H9 (cell line): ENCODE data around the gene FGF10. TPM values are rescaled to one million over a fixed set of nuclear protein-coding genes. Genes with fewer than 3 reads are reported as not detected.

Experiments used
- DNase-seq: peaks from one replicate; pipeline ENCODE4 v3.0.0-alpha.2; 2017
- H2AFZ ChIP-seq: one replicate; pipeline ENCODE4 v1.6.1; 2013; ENCODE audit warnings: mild to moderate bottlenecking, low read length, control low read depth, moderate library complexity
- H2AK5ac ChIP-seq: 2 replicates; pipeline ENCODE4 v1.6.1; 2013; ENCODE audit warnings: low read length, control low read depth, mixed read lengths; ENCODE audit not compliant: insufficient read length
- H2BK120ac ChIP-seq: one replicate; pipeline ENCODE4 v1.6.1; 2013; ENCODE audit warnings: low read depth, mild to moderate bottlenecking, low read length, control low read depth, inconsistent platforms; ENCODE audit not compliant: poor library complexity, severe bottlenecking
- H2BK12ac ChIP-seq: 2 replicates; pipeline ENCODE4 v1.6.1; 2013; ENCODE audit warnings: low read length, control low read depth, mixed read lengths, low read depth; ENCODE audit not compliant: insufficient read length
- H2BK15ac ChIP-seq: 2 replicates; pipeline ENCODE4 v1.6.1; 2013; ENCODE audit warnings: low read depth, low read length, control low read depth
- H2BK20ac ChIP-seq: one replicate; pipeline ENCODE4 v1.6.1; 2013; ENCODE audit warnings: low read depth, mild to moderate bottlenecking, low read length, control low read depth, inconsistent platforms; ENCODE audit not compliant: poor library complexity, severe bottlenecking
- H2BK5ac ChIP-seq: 2 replicates; pipeline ENCODE4 v1.6.1; 2013; ENCODE audit warnings: low read length, control low read depth, mixed read lengths; ENCODE audit not compliant: insufficient read length
- H3K14ac ChIP-seq: 2 replicates; pipeline ENCODE4 v1.6.1; 2013; ENCODE audit warnings: low read length, control low read depth; ENCODE audit not compliant: insufficient read depth
- H3K18ac ChIP-seq: 2 replicates; pipeline ENCODE4 v1.6.1; 2013; ENCODE audit warnings: low read depth, mild to moderate bottlenecking, mixed read lengths, low read length, control low read depth; ENCODE audit not compliant: insufficient read length
- H3K23ac ChIP-seq: 2 replicates; pipeline ENCODE4 v1.6.1; 2013; ENCODE audit warnings: low read length, control low read depth, mixed read lengths, low read depth; ENCODE audit not compliant: insufficient read length
- H3K23me2 ChIP-seq: 2 replicates; pipeline ENCODE4 v1.6.1; 2013; ENCODE audit warnings: low read depth, mild to moderate bottlenecking, mixed read lengths, low read length, control low read depth; ENCODE audit not compliant: insufficient read length, poor library complexity, severe bottlenecking
- H3K27ac ChIP-seq: 2 replicates; pipeline ENCODE4 v1.5.1; 2013; ENCODE audit warnings: low read length, control low read depth, mixed read lengths, low read depth; ENCODE audit not compliant: insufficient read length
- H3K27me3 ChIP-seq: 2 replicates; pipeline ENCODE4 v1.6.1; 2013; ENCODE audit warnings: low read length, control low read depth, inconsistent platforms; ENCODE audit not compliant: insufficient read depth
- H3K4ac ChIP-seq: 2 replicates; pipeline ENCODE4 v1.6.1; 2013; ENCODE audit warnings: low read depth, mild to moderate bottlenecking, control low read depth, inconsistent platforms, low read length, moderate library complexity
- H3K4me1 ChIP-seq: 2 replicates; pipeline ENCODE4 v1.6.1; 2013; ENCODE audit warnings: low read length, control low read depth, inconsistent platforms; ENCODE audit not compliant: insufficient read depth
- H3K4me2 ChIP-seq: 2 replicates; pipeline ENCODE4 v1.6.1; 2013; ENCODE audit warnings: low read length, control low read depth, mixed read lengths; ENCODE audit not compliant: insufficient read length, insufficient read depth
- H3K56ac ChIP-seq: 2 replicates; pipeline ENCODE4 v1.6.1; 2013; ENCODE audit warnings: low read depth, mild to moderate bottlenecking, mixed read lengths, low read length, control low read depth; ENCODE audit not compliant: insufficient read length
- H3K79me1 ChIP-seq: 2 replicates; pipeline ENCODE4 v1.6.1; 2013; ENCODE audit warnings: low read depth, mild to moderate bottlenecking, moderate library complexity, low read length, control low read depth, inconsistent platforms; ENCODE audit not compliant: insufficient read depth, poor library complexity, severe bottlenecking
- H3K79me2 ChIP-seq: 2 replicates; pipeline ENCODE4 v1.6.1; 2013; ENCODE audit warnings: low read length, control low read depth, inconsistent platforms; ENCODE audit not compliant: insufficient read depth
- H3K9ac ChIP-seq: 2 replicates; pipeline ENCODE4 v1.6.1; 2013; ENCODE audit warnings: low read length, control low read depth, mixed read lengths; ENCODE audit not compliant: insufficient read length; ENCODE audit errors: extremely low read depth
- H3K9me3 ChIP-seq: one replicate; pipeline ENCODE4 v1.6.1; 2013; ENCODE audit warnings: low read depth, low read length, inconsistent platforms; ENCODE audit not compliant: control insufficient read depth
- H3T11ph ChIP-seq: one replicate; pipeline ENCODE4 v1.6.1; 2013; ENCODE audit warnings: mild to moderate bottlenecking, low read length, control low read depth, inconsistent platforms
- H4K20me1 ChIP-seq: one replicate; pipeline ENCODE4 v1.6.1; 2013; ENCODE audit not compliant: control insufficient read depth, insufficient read length, insufficient read depth
- H4K5ac ChIP-seq: 2 replicates; pipeline ENCODE4 v1.6.1; 2013; ENCODE audit warnings: low read depth, mild to moderate bottlenecking, mixed read lengths, low read length, control low read depth; ENCODE audit not compliant: insufficient read length
- H4K8ac ChIP-seq: replicated peaks from 2 replicates; pipeline ENCODE4 v1.6.1; 2013; ENCODE audit warnings: low read length, control low read depth, mixed read lengths, low read depth; ENCODE audit not compliant: insufficient read length
- H4K91ac ChIP-seq: 2 replicates; pipeline ENCODE4 v1.6.1; 2013; ENCODE audit warnings: low read depth, mild to moderate bottlenecking, moderate library complexity, mixed read lengths, low read length, control low read depth; ENCODE audit not compliant: insufficient read length
- H3K27ac Mint-ChIP-seq, 3 experiments: 2 replicates in 2 of 3; 3 replicates in 1 of 3; pipeline ENCODE4 v1.8.0; 2020 to 2021; ENCODE audit warnings: mixed read lengths in 3 of 3, mild to moderate bottlenecking in 1 of 3, moderate library complexity in 1 of 3
- H3K27me3 Mint-ChIP-seq: 2 replicates; pipeline ENCODE4 v1.8.0; 2021; ENCODE audit warnings: low read depth, mild to moderate bottlenecking, moderate library complexity, mixed read lengths
- H3K36me3 Mint-ChIP-seq, 3 experiments: 2 replicates in 2 of 3; 3 replicates in 1 of 3; pipeline ENCODE4 v1.8.0; 2020 to 2021; ENCODE audit warnings: low read depth in 3 of 3, mixed read lengths in 3 of 3; ENCODE audit not compliant: insufficient read depth in 1 of 3
- H3K4me1 Mint-ChIP-seq, 2 experiments: 2 replicates each; pipeline ENCODE4 v1.8.0; 2020; ENCODE audit warnings: mixed read lengths in 2 of 2
- H3K4me3 Mint-ChIP-seq, 2 experiments: 2 replicates in 1 of 2; 3 replicates in 1 of 2; pipeline ENCODE4 v1.8.0; 2020 to 2021; ENCODE audit warnings: mild to moderate bottlenecking in 2 of 2, mixed read lengths in 2 of 2, moderate library complexity in 1 of 2
- H3K9me3 Mint-ChIP-seq, 2 experiments: 2 replicates in 1 of 2; 3 replicates in 1 of 2; pipeline ENCODE4 v1.8.0; 2020; ENCODE audit warnings: mild to moderate bottlenecking in 2 of 2, mixed read lengths in 2 of 2, moderate library complexity in 1 of 2
- WGBS: extraction: QIAGEN DNeasy Blood & Tissue Kit; methylation state at CpG from one replicate; pipeline ENCODE4 v1.1.7; 2013; ENCODE audit warnings: missing lambda C conversion rate, low lambda C conversion rate, mixed read lengths; ENCODE audit not compliant: insufficient read length; ENCODE audit errors: extremely low coverage; 5-methylcytosine and 5-hydroxymethylcytosine counted together
- total RNA-seq: library from RNA; stranded (reverse); gene quantifications from 2 replicates; pipeline ENCODE4 v1.2.1, GENCODE V29; 2021
- TF ChIP-seq, protein P1 (sequence below): fragments of 200-600 bp; sonication (generic); conservative IDR thresholded peaks from 3 replicates; pipeline ENCODE4 v1.8.0; 2021; ENCODE audit warnings: antibody characterized with exemption, mild to moderate bottlenecking

FGF10 gene
- total RNA-seq, 1 experiment from 2014 or later: not detected

GRCh38 chr5:44364097-44364496 lies 25.1 kb downstream of the FGF10 start:
- no peak for DNase-seq
- no peaks in the 10 kb centered on the region for H3K27me3 Mint-ChIP-seq
- no peak overlapping the region for H4K8ac ChIP-seq
- no peak overlapping the region for H4K5ac ChIP-seq
- H3K14ac ChIP-seq: no peak overlapping the region
- no peaks in the 10 kb centered on the region for H3K4me1 Mint-ChIP-seq
- no peaks in the 10 kb centered on the region for H4K20me1 ChIP-seq
- TF ChIP-seq, protein P1, sequence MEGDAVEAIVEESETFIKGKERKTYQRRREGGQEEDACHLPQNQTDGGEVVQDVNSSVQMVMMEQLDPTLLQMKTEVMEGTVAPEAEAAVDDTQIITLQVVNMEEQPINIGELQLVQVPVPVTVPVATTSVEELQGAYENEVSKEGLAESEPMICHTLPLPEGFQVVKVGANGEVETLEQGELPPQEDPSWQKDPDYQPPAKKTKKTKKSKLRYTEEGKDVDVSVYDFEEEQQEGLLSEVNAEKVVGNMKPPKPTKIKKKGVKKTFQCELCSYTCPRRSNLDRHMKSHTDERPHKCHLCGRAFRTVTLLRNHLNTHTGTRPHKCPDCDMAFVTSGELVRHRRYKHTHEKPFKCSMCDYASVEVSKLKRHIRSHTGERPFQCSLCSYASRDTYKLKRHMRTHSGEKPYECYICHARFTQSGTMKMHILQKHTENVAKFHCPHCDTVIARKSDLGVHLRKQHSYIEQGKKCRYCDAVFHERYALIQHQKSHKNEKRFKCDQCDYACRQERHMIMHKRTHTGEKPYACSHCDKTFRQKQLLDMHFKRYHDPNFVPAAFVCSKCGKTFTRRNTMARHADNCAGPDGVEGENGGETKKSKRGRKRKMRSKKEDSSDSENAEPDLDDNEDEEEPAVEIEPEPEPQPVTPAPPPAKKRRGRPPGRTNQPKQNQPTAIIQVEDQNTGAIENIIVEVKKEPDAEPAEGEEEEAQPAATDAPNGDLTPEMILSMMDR: no peak
- no peak overlapping the region for H3K9ac ChIP-seq
- H3K18ac ChIP-seq: no peak overlapping the region
- H2BK120ac ChIP-seq: no peak overlapping the region
- no peak overlapping the region for H2BK20ac ChIP-seq
- H2BK12ac ChIP-seq: no peak overlapping the region
- H3K4me3 Mint-ChIP-seq: no peak overlapping the region
- no peaks in the 10 kb centered on the region for H3K79me1 ChIP-seq
- no peak overlapping the region for H2AFZ ChIP-seq
- no peaks in the 10 kb centered on the region for H3K27me3 ChIP-seq
- no peaks in the 10 kb centered on the region for H3K9me3 ChIP-seq
- no peaks in the 10 kb centered on the region for H3K23me2 ChIP-seq
- no peak overlapping the region for H3K27ac Mint-ChIP-seq
- no peak overlapping the region for H2AK5ac ChIP-seq
- H3K23ac ChIP-seq: no peak overlapping the region
- no CpG with 5 or more reads among the region's 2 CpGs for WGBS
- no peak overlapping the region for H3K27ac ChIP-seq
- no peaks in the 10 kb centered on the region for H3K9me3 Mint-ChIP-seq
- H3K4me1 ChIP-seq: no peaks in the 10 kb centered on the region
- H2BK5ac ChIP-seq: no peak overlapping the region
- no peak overlapping the region for H3T11ph ChIP-seq
- no peak overlapping the region for H3K4me2 ChIP-seq
- no peak overlapping the region for H2BK15ac ChIP-seq
- H4K91ac ChIP-seq: no peak overlapping the region
- H3K4ac ChIP-seq: no peak overlapping the region
- no peak overlapping the region for H3K56ac ChIP-seq
- H3K79me2 ChIP-seq: no peaks in the 10 kb centered on the region
- H3K36me3 Mint-ChIP-seq: no peaks in the 10 kb centered on the region
